HG03439 (cell line): ENCODE data around the gene CLDN12.
"Not testable (repeated sequence)": the region's sequence is repeated elsewhere in the genome, so short reads cannot be mapped to it uniquely, and the experiment has no call there.

ENCODE experiments used
- ATAC-seq: cut with Tn5 transposase; IDR thresholded peaks from one replicate; pipeline ENCODE4 v1.9.1; 2021; ENCODE audit warnings: mild to moderate bottlenecking, moderate library complexity; ENCODE audit not compliant: unreplicated experiment

The CLDN12 gene

DNA sequence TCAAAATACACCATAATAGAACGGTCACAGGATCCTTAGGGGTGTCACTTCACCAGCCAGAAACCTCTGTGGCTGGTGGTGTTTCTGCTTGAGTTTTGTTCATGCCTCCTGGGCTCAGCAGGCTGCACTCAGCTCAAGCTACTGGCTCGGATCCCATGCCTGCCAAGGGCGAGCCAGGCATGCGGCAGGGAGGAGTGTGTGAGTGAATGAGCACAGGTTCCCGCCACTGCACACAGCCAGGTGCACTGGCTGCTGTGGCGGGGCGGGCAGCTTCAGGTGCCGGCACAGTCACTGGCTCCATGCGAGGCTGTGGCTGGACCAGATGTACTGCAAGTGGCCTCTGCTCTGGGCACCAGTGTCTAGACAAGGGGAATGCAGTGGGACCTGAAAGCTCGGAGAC lies 29.5 kb downstream of the CLDN12 start:
- ATAC-seq: no peak

DNA sequence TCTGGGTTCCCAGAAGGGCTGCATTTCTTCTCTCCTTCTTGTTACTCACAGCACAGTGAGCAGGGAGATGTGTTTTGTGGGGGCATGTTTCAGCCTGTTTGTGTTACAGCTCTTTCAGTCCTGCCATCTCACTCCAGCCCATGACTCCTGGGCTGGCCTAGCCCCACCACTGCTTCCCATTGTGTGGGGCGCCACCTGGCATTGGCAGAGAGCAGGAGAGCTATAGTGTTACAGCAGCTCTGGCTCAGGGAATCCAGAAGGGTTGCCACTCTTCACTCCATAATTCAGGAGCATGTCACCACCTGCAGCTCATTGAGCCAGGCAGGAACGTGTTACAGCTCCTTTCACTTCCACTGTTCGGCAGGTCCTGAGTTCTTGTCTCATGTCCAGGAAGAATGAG lies 30.0 kb downstream of the CLDN12 start:
- no peak for ATAC-seq

DNA sequence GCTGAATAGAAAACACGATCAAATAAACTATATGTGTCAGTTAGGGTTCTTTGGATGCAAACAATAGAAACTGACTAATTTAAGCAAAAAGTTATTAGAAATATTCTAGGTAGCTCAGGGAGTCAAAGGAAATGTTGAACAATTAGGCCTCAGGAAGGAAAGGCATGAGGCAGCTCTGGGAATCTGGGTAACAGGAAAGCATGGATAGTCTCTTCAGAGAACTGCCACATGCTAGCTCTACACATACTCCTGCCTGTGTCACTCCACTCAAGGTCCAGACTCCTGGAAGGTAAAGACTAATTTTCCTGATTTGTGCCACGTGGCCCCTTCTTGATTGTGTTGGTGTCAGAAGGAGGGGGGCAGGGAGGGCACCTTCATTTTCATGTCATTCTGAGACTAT lies 42.4 kb downstream of the CLDN12 start:
- ATAC-seq: no peak

DNA sequence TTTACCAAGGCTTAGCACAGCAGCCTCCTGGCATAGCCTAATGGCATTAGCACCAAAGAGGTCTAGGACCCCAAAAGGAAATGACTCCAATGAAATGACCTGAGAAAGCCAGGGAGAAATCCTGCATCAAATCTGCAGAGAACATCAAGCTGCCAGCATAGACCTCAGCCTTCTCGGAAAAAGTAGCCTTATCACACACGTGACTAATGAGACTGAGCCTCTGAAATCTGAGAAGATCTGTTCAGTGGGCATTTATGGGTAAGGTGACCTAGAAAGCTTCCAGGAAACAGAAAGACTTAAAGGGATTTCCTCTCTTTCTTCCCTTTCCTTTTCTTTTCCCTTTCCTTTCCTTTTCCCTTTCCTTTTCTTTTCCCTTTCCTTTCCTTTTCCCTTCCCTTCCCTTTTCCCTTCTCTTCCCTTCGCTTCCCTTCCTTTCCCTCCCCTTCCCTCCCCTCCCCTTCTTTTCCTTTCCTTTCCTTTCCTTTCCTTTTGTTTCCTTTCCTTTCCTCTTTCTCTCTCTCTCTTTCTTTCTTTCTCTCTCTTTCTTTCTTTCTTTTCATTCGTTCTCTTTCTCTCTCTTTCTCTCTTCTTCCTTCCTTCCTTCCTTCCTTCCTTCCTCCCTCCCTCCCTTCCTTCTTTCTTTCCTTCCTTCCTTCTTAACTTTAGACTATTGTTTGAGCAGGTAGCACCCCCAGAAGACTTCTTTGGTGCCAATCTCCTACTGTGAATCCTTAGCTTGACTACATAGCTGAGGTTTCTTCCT lies 43.1 kb downstream of the CLDN12 start:
- ATAC-seq: no peak

DNA sequence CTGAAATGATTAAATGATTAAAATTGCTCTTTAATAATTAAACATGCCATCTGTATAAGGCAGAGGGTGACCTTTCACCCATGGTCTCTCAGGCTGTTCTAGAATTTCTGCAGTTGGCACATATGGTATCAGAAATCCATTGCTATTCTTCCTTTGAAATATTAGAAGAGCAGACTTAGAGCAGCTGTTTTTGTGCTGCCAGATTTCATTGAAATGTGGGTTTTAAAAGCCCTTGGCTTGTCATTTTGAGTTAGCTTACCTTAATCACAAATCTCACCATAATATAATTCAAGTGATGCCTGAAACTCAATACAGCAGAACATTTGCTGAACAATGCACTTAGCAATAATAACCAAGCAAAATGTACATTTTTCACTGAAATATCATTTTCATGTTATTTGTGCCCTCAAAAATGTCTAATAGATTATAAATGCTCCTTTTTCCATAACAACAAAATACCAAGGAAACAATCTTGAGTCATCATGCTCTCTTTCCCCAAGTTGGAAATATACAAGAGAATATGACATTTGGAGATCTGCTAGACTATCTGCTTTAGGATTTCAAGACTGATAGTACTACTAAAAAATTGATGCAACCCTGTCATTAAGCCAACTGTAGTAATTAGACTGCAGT lies 50.1 kb downstream of the CLDN12 start:
- no peak for ATAC-seq

DNA sequence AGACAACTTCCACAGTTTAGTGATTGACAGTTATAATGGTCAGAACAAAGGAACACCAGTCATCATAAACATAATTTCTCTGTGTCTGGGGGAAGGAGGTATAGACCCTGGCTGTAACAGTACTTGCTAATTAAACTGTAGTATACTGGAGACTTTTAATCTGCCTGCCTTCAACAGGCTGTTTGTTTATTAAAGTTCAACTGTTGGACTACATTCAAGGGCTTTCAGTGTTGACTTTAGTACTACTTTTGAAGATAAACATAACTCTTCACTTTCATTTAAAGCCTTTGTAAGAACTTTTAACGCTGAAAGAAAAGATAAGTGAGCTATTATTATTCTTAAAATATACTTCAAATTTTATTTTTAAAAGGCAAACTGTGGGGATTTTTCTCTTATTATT lies 50.7 kb downstream of the CLDN12 start:
- ATAC-seq: no peak

DNA sequence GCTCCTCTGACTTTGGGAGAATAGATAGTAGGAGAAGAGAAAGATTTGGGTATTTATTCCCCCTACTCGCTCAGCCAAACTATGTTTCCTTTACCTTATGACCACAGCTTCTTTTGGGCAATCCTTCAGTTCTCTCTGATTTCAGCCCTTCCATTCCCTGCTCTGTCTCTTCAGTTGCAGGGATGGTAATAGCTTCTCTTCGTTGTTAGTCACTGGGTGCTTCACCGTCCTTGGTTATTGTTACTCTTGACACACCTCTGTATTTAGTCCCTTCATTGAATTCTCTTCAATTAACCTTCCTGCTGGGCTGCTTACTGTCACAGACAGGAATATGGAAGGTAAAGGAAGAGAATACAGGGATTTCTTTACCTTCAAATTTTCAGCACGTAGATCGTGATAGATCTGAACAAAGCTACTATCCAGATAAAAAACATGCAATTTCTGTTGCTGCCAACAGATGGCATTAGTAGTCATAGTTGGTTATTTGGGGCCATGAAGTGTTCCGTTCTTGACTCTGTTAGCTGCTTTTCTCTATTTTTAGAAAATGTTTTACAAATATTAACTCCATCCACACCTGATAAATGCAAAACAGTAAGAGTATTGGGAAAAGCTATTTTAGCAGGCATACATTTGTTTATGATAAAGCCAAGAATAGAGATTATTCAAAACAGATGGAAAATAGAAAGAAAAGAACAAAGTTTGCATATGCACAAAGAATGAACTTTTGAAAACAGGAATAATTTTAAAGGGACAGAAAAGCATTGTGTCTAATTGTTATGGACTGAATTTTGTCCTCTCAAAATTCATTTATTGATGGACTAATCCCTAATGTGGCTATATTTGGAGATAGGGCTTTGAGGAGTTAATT lies 52.1 kb downstream of the CLDN12 start:
- ATAC-seq: peak; percentile 77

DNA sequence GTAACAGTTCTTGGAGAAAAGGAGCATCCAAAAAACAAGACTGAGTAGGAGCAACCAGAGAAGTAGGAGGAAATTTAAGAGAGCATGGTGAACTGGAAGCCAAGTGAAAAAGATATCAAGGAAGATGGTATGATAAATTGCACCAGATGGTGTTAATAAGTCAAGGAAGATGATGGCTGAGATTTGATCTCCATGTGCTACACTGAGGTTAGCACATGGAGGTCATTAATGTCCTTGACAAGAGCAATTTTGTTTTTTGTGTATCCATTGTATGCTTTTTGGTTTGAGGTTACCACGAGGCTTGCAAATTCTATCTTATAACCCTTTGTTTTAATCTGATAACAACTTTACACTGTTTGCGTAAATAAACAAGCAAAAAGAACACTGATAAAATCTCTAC lies 54.8 kb downstream of the CLDN12 start:
- no peak for ATAC-seq

DNA sequence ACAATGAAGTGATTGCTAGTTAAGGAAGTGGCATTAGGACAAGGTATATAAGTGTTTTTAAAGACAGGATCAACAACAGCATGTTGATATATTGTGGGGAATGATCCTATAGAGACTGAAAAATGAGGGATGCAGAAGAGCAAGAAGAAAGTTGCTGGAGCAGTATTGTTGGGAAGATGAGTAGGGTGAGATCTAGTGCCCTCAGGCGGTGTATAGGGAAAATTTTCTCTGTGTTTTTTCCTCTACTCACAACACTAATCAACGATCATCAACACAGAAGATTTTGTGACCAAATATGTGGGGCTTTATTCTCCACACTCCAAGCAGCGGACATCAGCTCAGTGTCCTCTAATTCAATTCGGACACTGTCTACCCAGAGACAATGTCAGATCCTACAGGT lies 56.6 kb downstream of the CLDN12 start:
- no peak for ATAC-seq

DNA sequence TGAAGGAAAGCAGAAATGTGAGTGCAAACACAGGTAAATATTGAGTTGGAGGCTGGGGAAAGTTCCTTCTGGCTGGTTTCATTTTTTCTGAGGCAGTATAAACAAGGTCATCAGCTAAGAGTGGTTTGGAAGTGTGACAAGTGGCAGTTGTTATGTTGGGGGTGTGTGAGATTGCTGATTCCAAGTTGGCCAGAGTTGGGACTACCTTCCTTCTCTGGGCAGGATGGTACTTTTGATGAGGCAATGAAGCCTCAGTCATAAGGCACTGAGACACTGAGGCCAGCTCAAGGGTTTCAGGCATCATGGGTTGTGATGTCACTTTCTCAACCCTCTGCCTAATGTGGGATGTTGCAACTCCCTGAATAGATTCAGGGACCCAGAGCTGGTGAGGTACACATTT lies 58.0 kb downstream of the CLDN12 start:
- no peak for ATAC-seq

DNA sequence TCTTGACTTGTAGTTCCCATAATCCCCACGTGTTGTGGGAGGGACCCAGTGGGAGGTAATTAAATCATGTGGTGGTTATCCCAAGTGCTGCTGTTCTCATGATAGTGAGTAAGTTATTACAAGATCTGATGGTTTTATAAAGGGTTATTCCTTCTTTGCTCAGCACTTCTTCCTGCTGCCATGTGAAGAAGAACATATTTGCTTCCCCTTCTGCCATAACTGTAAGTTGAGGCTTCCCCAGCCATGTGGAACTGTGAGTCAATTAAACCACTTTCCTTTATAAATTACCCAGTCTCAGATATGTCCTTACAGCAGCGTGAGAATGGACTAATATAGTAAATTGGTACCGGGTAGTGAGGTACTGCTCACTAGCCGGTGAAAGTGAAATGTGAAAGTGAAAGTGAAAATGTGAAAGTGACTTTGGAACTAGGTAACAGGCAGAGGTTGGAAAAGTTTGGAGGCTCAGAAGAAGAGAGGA lies 59.9 kb downstream of the CLDN12 start:
- ATAC-seq: not testable (repeated sequence)
